ENCODE results near the gene ANKS1B.
A peak's percentile ranks its signal among the peaks of the same experiment; 100 is the strongest.

ANKS1B gene

GRCh38 chr12:99389751-99390150, 595.0 kb downstream of the ANKS1B start:
- no peaks in the 10 kb centered on the region for H3K27me3 ChIP-seq (replicated peaks in 2 of 5; ENCODE audit: control insufficient read depth in 4 of 5, insufficient read depth in 5 of 5, low read length in 4 of 5)
- no peak overlapping the region for H3K4me3 ChIP-seq (ENCODE audit: control insufficient read depth in 1 of 7, extremely low read depth in 1 of 7, insufficient read depth in 4 of 7, low read depth in 2 of 7, low read length in 6 of 7)
- H3K4me1 ChIP-seq (ENCODE audit: control extremely low read depth in 1 of 4, control insufficient read depth in 4 of 4, insufficient read depth in 4 of 4, low read length in 3 of 4): no peaks in the 10 kb centered on the region
- H3K9me3 ChIP-seq (ENCODE audit: control extremely low read depth in 1 of 5, control insufficient read depth in 4 of 5, insufficient read depth in 2 of 5, low read depth in 1 of 5, low read length in 4 of 5): no peaks in the 10 kb centered on the region
- H3K27ac ChIP-seq (ENCODE audit: insufficient read depth in 1 of 2, low read depth in 1 of 2, low read length in 2 of 2, poor library complexity in 1 of 2, severe bottlenecking in 2 of 2): no peak overlapping the region
- no peak for DNase-seq
- H3K36me3 ChIP-seq (ENCODE audit: control insufficient read depth in 4 of 4, insufficient read depth in 4 of 4, low read length in 3 of 4): no peaks in the 10 kb centered on the region
- CTCF ChIA-PET: no interaction called here
- WGBS (ENCODE audit: insufficient coverage): 96% methylated on average over 2 of the region's 3 CpGs
- POLR2A ChIA-PET: no interaction called here

- whole genome bisulfite sequencing (ENCODE audit: insufficient coverage): no CpG with 5 or more reads among the region's 1 CpG
- Histone ChIP-seq H3K9me3 (ENCODE audit: control extremely low read depth in 1 of 5, control insufficient read depth in 4 of 5, insufficient read depth in 2 of 5, low read depth in 1 of 5, low read length in 4 of 5) (no peaks in the 10 kb centered on the region), H3K4me1 (ENCODE audit: control extremely low read depth in 1 of 4, control insufficient read depth in 4 of 4, insufficient read depth in 4 of 4, low read length in 3 of 4) (no peaks in the 10 kb centered on the region), H3K27me3 (replicated peaks in 2 of 5; ENCODE audit: control insufficient read depth in 4 of 5, insufficient read depth in 5 of 5, low read length in 4 of 5) (no peaks in the 10 kb centered on the region), H3K36me3 (ENCODE audit: control insufficient read depth in 4 of 4, insufficient read depth in 4 of 4, low read length in 3 of 4) (no peaks in the 10 kb centered on the region), H3K27ac (ENCODE audit: insufficient read depth in 1 of 2, low read depth in 1 of 2, low read length in 2 of 2, poor library complexity in 1 of 2, severe bottlenecking in 2 of 2) (no peak overlapping the region), H3K4me3 (ENCODE audit: control insufficient read depth in 1 of 7, extremely low read depth in 1 of 7, insufficient read depth in 4 of 7, low read depth in 2 of 7, low read length in 6 of 7) (no peak overlapping the region)
- ChIA-PET CTCF (no interaction called here), POLR2A (no interaction called here)
- DNase-seq: no peak
Measured at GRCh38 chr12:99388671-99389195, 596.0 kb downstream of the ANKS1B start.

GRCh38 chr12:99387661-99388060, 597.1 kb downstream of the ANKS1B start:
- ChIA-PET POLR2A (no interaction called here), CTCF (no interaction called here)
- no peaks in the 10 kb centered on the region for H3K36me3 ChIP-seq (ENCODE audit: control insufficient read depth in 4 of 4, insufficient read depth in 4 of 4, low read length in 3 of 4)

GRCh38 chr12:99386907-99387306, 597.8 kb downstream of the ANKS1B start:
- WGBS (ENCODE audit: insufficient coverage): 7% methylated on average over 2 of the region's 2 CpGs
- peak in 2 of 3 donors; percentile 0 to 1 for DNase-seq
- CTCF ChIA-PET: no interaction called here

More at GRCh38 chr12:99387661-99388060, 597.1 kb downstream of the ANKS1B start:
- Histone ChIP-seq H3K27me3 (replicated peaks in 2 of 5; ENCODE audit: control insufficient read depth in 4 of 5, insufficient read depth in 5 of 5, low read length in 4 of 5) (no peaks in the 10 kb centered on the region), H3K9me3 (ENCODE audit: control extremely low read depth in 1 of 5, control insufficient read depth in 4 of 5, insufficient read depth in 2 of 5, low read depth in 1 of 5, low read length in 4 of 5) (no peaks in the 10 kb centered on the region), H3K4me3 (ENCODE audit: control insufficient read depth in 1 of 7, extremely low read depth in 1 of 7, insufficient read depth in 4 of 7, low read depth in 2 of 7, low read length in 6 of 7) (no peak overlapping the region), H3K27ac (ENCODE audit: insufficient read depth in 1 of 2, low read depth in 1 of 2, low read length in 2 of 2, poor library complexity in 1 of 2, severe bottlenecking in 2 of 2) (no peak overlapping the region), H3K4me1 (ENCODE audit: control extremely low read depth in 1 of 4, control insufficient read depth in 4 of 4, insufficient read depth in 4 of 4, low read length in 3 of 4) (no peaks in the 10 kb centered on the region)
- WGBS (ENCODE audit: insufficient coverage): 90% methylated on average over 3 of the region's 4 CpGs
- DNase-seq: no peak

GRCh38 chr12:99383258-99383657, 601.5 kb downstream of the ANKS1B start:
- ChIA-PET CTCF (no interaction called here), POLR2A (no interaction called here)
- no peaks in the 10 kb centered on the region for H3K4me1 ChIP-seq (ENCODE audit: control extremely low read depth in 1 of 4, control insufficient read depth in 4 of 4, insufficient read depth in 4 of 4, low read length in 3 of 4)
- no peaks in the 10 kb centered on the region for H3K9me3 ChIP-seq (ENCODE audit: control extremely low read depth in 1 of 5, control insufficient read depth in 4 of 5, insufficient read depth in 2 of 5, low read depth in 1 of 5, low read length in 4 of 5)
- WGBS (ENCODE audit: insufficient coverage): 91% methylated on average over 4 of the region's 4 CpGs
- no peaks in the 10 kb centered on the region for H3K36me3 ChIP-seq (ENCODE audit: control insufficient read depth in 4 of 4, insufficient read depth in 4 of 4, low read length in 3 of 4)
- H3K4me3 ChIP-seq (ENCODE audit: control insufficient read depth in 1 of 7, extremely low read depth in 1 of 7, insufficient read depth in 4 of 7, low read depth in 2 of 7, low read length in 6 of 7): no peak overlapping the region
- H3K27me3 ChIP-seq (replicated peaks in 2 of 5; ENCODE audit: control insufficient read depth in 4 of 5, insufficient read depth in 5 of 5, low read length in 4 of 5): no peaks in the 10 kb centered on the region
- H3K27ac ChIP-seq (ENCODE audit: insufficient read depth in 1 of 2, low read depth in 1 of 2, low read length in 2 of 2, poor library complexity in 1 of 2, severe bottlenecking in 2 of 2): no peak overlapping the region
- DNase-seq: no peak

More at GRCh38 chr12:99386907-99387306, 597.8 kb downstream of the ANKS1B start:
- H3K4me3 ChIP-seq (ENCODE audit: control insufficient read depth in 1 of 7, extremely low read depth in 1 of 7, insufficient read depth in 4 of 7, low read depth in 2 of 7, low read length in 6 of 7): no peak overlapping the region
- no peaks in the 10 kb centered on the region for H3K36me3 ChIP-seq (ENCODE audit: control insufficient read depth in 4 of 4, insufficient read depth in 4 of 4, low read length in 3 of 4)
- no peaks in the 10 kb centered on the region for H3K4me1 ChIP-seq (ENCODE audit: control extremely low read depth in 1 of 4, control insufficient read depth in 4 of 4, insufficient read depth in 4 of 4, low read length in 3 of 4)
- POLR2A ChIA-PET: no interaction called here
- no peaks in the 10 kb centered on the region for H3K9me3 ChIP-seq (ENCODE audit: control extremely low read depth in 1 of 5, control insufficient read depth in 4 of 5, insufficient read depth in 2 of 5, low read depth in 1 of 5, low read length in 4 of 5)
- H3K27ac ChIP-seq (ENCODE audit: insufficient read depth in 1 of 2, low read depth in 1 of 2, low read length in 2 of 2, poor library complexity in 1 of 2, severe bottlenecking in 2 of 2): no peak overlapping the region
- H3K27me3 ChIP-seq (replicated peaks in 2 of 5; ENCODE audit: control insufficient read depth in 4 of 5, insufficient read depth in 5 of 5, low read length in 4 of 5): no peaks in the 10 kb centered on the region

GRCh38 chr12:99381992-99382391, 602.7 kb downstream of the ANKS1B start:
- CTCF ChIA-PET: no interaction called here
- no peaks in the 10 kb centered on the region for H3K36me3 ChIP-seq (ENCODE audit: control insufficient read depth in 4 of 4, insufficient read depth in 4 of 4, low read length in 3 of 4)
- H3K9me3 ChIP-seq (ENCODE audit: control extremely low read depth in 1 of 5, control insufficient read depth in 4 of 5, insufficient read depth in 2 of 5, low read depth in 1 of 5, low read length in 4 of 5): no peaks in the 10 kb centered on the region
- no CpG with 5 or more reads among the region's 2 CpGs for WGBS (ENCODE audit: insufficient coverage)
- H3K27me3 ChIP-seq (replicated peaks in 2 of 5; ENCODE audit: control insufficient read depth in 4 of 5, insufficient read depth in 5 of 5, low read length in 4 of 5): no peaks in the 10 kb centered on the region
- POLR2A ChIA-PET: no interaction called here
- no peak overlapping the region for H3K27ac ChIP-seq (ENCODE audit: insufficient read depth in 1 of 2, low read depth in 1 of 2, low read length in 2 of 2, poor library complexity in 1 of 2, severe bottlenecking in 2 of 2)
- no peaks in the 10 kb centered on the region for H3K4me1 ChIP-seq (ENCODE audit: control extremely low read depth in 1 of 4, control insufficient read depth in 4 of 4, insufficient read depth in 4 of 4, low read length in 3 of 4)
- DNase-seq: no peak
- H3K4me3 ChIP-seq (ENCODE audit: control insufficient read depth in 1 of 7, extremely low read depth in 1 of 7, insufficient read depth in 4 of 7, low read depth in 2 of 7, low read length in 6 of 7): no peak overlapping the region

GRCh38 chr12:99380701-99381100, 604.0 kb downstream of the ANKS1B start:
- ChIA-PET POLR2A (no interaction called here), CTCF (no interaction called here)
- Histone ChIP-seq H3K4me1 (ENCODE audit: control extremely low read depth in 1 of 4, control insufficient read depth in 4 of 4, insufficient read depth in 4 of 4, low read length in 3 of 4) (no peaks in the 10 kb centered on the region), H3K36me3 (ENCODE audit: control insufficient read depth in 4 of 4, insufficient read depth in 4 of 4, low read length in 3 of 4) (no peaks in the 10 kb centered on the region), H3K27ac (ENCODE audit: insufficient read depth in 1 of 2, low read depth in 1 of 2, low read length in 2 of 2, poor library complexity in 1 of 2, severe bottlenecking in 2 of 2) (no peak overlapping the region), H3K4me3 (ENCODE audit: control insufficient read depth in 1 of 7, extremely low read depth in 1 of 7, insufficient read depth in 4 of 7, low read depth in 2 of 7, low read length in 6 of 7) (no peak overlapping the region), H3K27me3 (replicated peaks in 2 of 5; ENCODE audit: control insufficient read depth in 4 of 5, insufficient read depth in 5 of 5, low read length in 4 of 5) (no peaks in the 10 kb centered on the region), H3K9me3 (ENCODE audit: control extremely low read depth in 1 of 5, control insufficient read depth in 4 of 5, insufficient read depth in 2 of 5, low read depth in 1 of 5, low read length in 4 of 5) (no peaks in the 10 kb centered on the region)
- no CpG with 5 or more reads among the region's 1 CpG for WGBS (ENCODE audit: insufficient coverage)
- no peak for DNase-seq
